NB4 (cell line): ENCODE measurements around the gene ASB18.

Source experiments
- DNase-seq: peaks from one replicate; pipeline ENCODE4 v3.0.0; 2010; ENCODE audit warnings: low read depth
- H3K4me3 ChIP-seq: one replicate; pipeline ENCODE4 v1.5.1; 2011; ENCODE audit warnings: mild to moderate bottlenecking, low read depth, low read length, moderate library complexity
- CTCF ChIP-seq: IDR thresholded peaks from one replicate; pipeline ENCODE4 v1.5.1; 2012; ENCODE audit warnings: low read depth, low read length
- MAX ChIP-seq: IDR thresholded peaks from 2 replicates; pipeline ENCODE4 v1.6.1; 2011; ENCODE audit warnings: low read depth, low read length
- MYC ChIP-seq: IDR thresholded peaks from 2 replicates; pipeline ENCODE4 v1.6.1; 2011; ENCODE audit warnings: low read depth, low read length
- POLR2A ChIP-seq: IDR thresholded peaks from 2 replicates; pipeline ENCODE4 v1.6.1; 2011; ENCODE audit warnings: mild to moderate bottlenecking; ENCODE audit not compliant: insufficient read length; ENCODE audit errors: extremely low read depth

Gene ASB18

GRCh38 chr2:236244256-236244655 lies 19.9 kb downstream of the ASB18 start:
- H3K4me3 ChIP-seq, result no peak overlapping the region
- TF ChIP-seq CTCF (no peak), MYC (no peak), POLR2A (no peak), MAX (no peak)
- no peak for DNase-seq

- no peak for DNase-seq
- H3K4me3 ChIP-seq, result no peak overlapping the region
- TF ChIP-seq CTCF (no peak), MAX (no peak), POLR2A (no peak)
Measured at GRCh38 chr2:236242057-236242495, 22.1 kb downstream of the ASB18 start.

GRCh38 chr2:236241181-236242056 lies 22.8 kb downstream of the ASB18 start:
- H3K4me3 ChIP-seq, result no peak overlapping the region
- no peak for TF ChIP-seq POLR2A
- no peak for TF ChIP-seq CTCF
- TF ChIP-seq MAX, result no peak
- TF ChIP-seq MYC, result no peak
- no peak for DNase-seq

- TF ChIP-seq MYC (no peak), MAX (no peak), CTCF (no peak), POLR2A (no peak)
- no peak for DNase-seq
- H3K4me3 ChIP-seq, result no peak overlapping the region
Measured at GRCh38 chr2:236240228-236240990, 23.8 kb downstream of the ASB18 start.

GRCh38 chr2:236239276-236240065 lies 24.7 kb downstream of the ASB18 start:
- no peak for DNase-seq
- H3K4me3 ChIP-seq, result no peak overlapping the region
- TF ChIP-seq MAX, result no peak
- no peak for TF ChIP-seq CTCF
- TF ChIP-seq MYC, result no peak
- no peak for TF ChIP-seq POLR2A
